ENCODE data around the gene RASL11A. TPM values are rescaled to one million over a fixed set of nuclear protein-coding genes. Genes with fewer than 3 reads are reported as not detected.
"Not testable (repeated sequence)": the region's sequence is repeated elsewhere in the genome, so short reads cannot be mapped to it uniquely, and the experiment has no call there.

Gene RASL11A, protein sequence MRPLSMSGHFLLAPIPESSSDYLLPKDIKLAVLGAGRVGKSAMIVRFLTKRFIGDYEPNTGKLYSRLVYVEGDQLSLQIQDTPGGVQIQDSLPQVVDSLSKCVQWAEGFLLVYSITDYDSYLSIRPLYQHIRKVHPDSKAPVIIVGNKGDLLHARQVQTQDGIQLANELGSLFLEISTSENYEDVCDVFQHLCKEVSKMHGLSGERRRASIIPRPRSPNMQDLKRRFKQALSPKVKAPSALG
- polyA plus RNA-seq (ENCODE audit: insufficient read length in 3 of 3), result 10 to 100 TPM; 27.2 to 33.9 (median 30.9) TPM
- long read RNA-seq, donor 1, transcript RASL11A-201 (4 exons, 1,543 nt), result major isoform, 16 of 16 reads
- long read RNA-seq, donor 1, partial matches to known transcripts, result 0 of 16 reads
- long read RNA-seq, donor 1, other reads (novel, unspliced or antisense), result 0 of 16 reads
- long read RNA-seq, donor 2, transcript RASL11A-201 (4 exons, 1,543 nt), result major isoform, 18 of 18 reads
- long read RNA-seq, donor 2, partial matches to known transcripts, result 0 of 18 reads
- long read RNA-seq, donor 2, other reads (novel, unspliced or antisense), result 0 of 18 reads
- long read RNA-seq, donor 3, transcript RASL11A-201 (4 exons, 1,543 nt), result major isoform, 17 of 20 reads
- long read RNA-seq, donor 3, partial matches to known transcripts, result 0 of 20 reads
- long read RNA-seq, donor 3, other reads (novel, unspliced or antisense), result 0 of 20 reads
- long read RNA-seq, donor 4, transcript RASL11A-201 (4 exons, 1,543 nt), result major isoform, 26 of 27 reads
- long read RNA-seq, donor 4, partial matches to known transcripts, result 0 of 27 reads
- long read RNA-seq, donor 4, other reads (novel, unspliced or antisense), result 0 of 27 reads
- long read RNA-seq, donor 5, transcript RASL11A-201 (4 exons, 1,543 nt), result major isoform, 9 of 9 reads
- long read RNA-seq, donor 5, partial matches to known transcripts, result 0 of 9 reads
- long read RNA-seq, donor 5, other reads (novel, unspliced or antisense), result 0 of 9 reads
- long read RNA-seq, donor 6, transcript RASL11A-201 (4 exons, 1,543 nt), result major isoform, 11 of 12 reads
- long read RNA-seq, donor 6, partial matches to known transcripts, result 0 of 12 reads
- long read RNA-seq, donor 6, other reads (novel, unspliced or antisense), result 0 of 12 reads
- long read RNA-seq, donor 7, transcript RASL11A-201 (4 exons, 1,543 nt), result major isoform, 8 of 14 reads
- long read RNA-seq, donor 7, partial matches to known transcripts, result 0 of 14 reads
- long read RNA-seq, donor 7, other reads (novel, unspliced or antisense), result 0 of 14 reads
- long read RNA-seq, donor 8, result 0 reads
- long read RNA-seq, donor 9, transcript RASL11A-201 (4 exons, 1,543 nt), result major isoform, 23 of 30 reads
- long read RNA-seq, donor 9, partial matches to known transcripts, result 6 of 30 reads
- long read RNA-seq, donor 9, other reads (novel, unspliced or antisense), result 0 of 30 reads
- long read RNA-seq, donor 10, transcript RASL11A-201 (4 exons, 1,543 nt), result major isoform, 9 of 13 reads
- long read RNA-seq, donor 10, partial matches to known transcripts, result 0 of 13 reads
- long read RNA-seq, donor 10, other reads (novel, unspliced or antisense), result 0 of 13 reads
- long read RNA-seq, donor 11, transcript RASL11A-201 (4 exons, 1,543 nt), result major isoform, 13 of 15 reads
- long read RNA-seq, donor 11, partial matches to known transcripts, result 0 of 15 reads
- long read RNA-seq, donor 11, other reads (novel, unspliced or antisense), result 0 of 15 reads
- long read RNA-seq, donor 12, transcript RASL11A-201 (4 exons, 1,543 nt), result major isoform, 18 of 29 reads
- long read RNA-seq, donor 12, partial matches to known transcripts, result 7 of 29 reads
- long read RNA-seq, donor 12, other reads (novel, unspliced or antisense), result 0 of 29 reads
- long read RNA-seq, donor 13, transcript RASL11A-201 (4 exons, 1,543 nt), result major isoform, 6 of 9 reads
- long read RNA-seq, donor 13, partial matches to known transcripts, result 0 of 9 reads
- long read RNA-seq, donor 13, other reads (novel, unspliced or antisense), result 0 of 9 reads
- long read RNA-seq, donor 14, result 0 reads
- long read RNA-seq, donor 15, transcript RASL11A-201 (4 exons, 1,543 nt), result major isoform, 6 of 14 reads
- long read RNA-seq, donor 15, partial matches to known transcripts, result 5 of 14 reads
- long read RNA-seq, donor 15, other reads (novel, unspliced or antisense), result 0 of 14 reads
- long read RNA-seq, donor 16, transcript RASL11A-201 (4 exons, 1,543 nt), result major isoform, 14 of 23 reads
- long read RNA-seq, donor 16, partial matches to known transcripts, result 6 of 23 reads
- long read RNA-seq, donor 16, other reads (novel, unspliced or antisense), result 0 of 23 reads

DNA sequence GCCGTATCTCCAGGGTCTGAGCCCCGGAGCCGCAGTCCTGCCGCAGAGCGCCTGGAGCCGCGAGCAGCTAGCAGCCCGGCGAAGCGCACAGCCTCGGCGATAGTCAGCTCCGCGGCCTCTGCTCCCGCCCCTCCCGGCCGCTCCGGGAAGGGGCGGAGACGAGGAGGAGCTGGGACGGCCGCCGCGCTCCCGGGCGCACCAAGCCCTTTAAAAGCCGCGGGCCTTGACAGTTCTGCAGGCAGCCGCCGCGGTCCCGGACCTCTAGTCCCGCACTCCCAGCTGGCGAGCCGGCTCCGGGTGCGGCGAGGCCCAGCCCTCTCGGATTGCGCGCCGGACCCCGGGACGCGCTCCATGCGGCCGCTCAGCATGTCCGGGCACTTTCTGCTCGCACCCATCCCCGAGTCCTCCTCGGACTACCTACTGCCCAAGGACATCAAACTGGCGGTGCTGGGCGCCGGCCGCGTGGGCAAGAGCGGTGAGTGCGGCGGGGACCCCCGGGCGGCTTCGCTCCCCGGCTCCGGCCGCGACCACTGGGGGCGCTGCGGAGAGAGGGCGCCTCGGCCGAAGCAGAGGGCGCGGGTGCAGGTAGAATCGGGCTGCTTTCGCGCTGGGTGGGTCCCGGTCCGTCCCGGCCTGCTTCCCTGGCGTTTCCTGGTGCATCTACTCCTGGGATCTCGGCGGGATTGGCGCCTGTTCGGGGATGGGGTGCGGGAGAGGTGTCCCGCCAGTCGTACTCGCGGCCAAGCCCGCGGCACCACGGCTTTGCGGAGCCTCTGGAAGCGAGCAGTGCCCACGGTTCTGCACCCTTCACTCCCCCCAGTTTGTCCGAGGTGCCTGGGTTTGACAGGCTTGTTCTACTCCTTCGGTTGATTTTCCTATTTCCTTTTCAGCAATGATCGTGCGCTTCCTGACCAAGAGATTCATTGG lies at the start of gene RASL11A:
Gene RASL11A (plus strand): TSS at position 237 of the 927 bp plus-strand sequence. CDS start 115 bp downstream, at position 352.
- peak; percentile 85 for DNase-seq

DNA sequence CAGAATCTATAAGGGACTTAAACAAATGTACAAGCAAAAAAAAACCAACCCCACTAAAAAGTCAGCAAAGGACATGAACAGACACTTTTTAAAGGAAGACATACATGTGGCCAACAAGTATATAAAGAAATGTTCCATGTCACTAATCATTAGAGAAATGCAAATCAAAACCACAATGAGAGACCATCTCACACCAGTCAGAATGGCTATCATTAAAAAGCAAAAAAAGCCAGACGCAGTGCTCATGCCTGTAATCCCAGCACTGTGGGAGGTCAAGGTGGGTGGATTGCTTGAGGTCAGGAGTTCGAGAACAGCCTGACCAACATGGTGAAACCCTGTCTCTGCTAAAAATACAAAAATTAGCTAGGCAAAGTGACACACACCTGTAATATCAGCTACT lies 48.5 kb upstream of the RASL11A start:
- DNase-seq, result not testable (repeated sequence)

DNA sequence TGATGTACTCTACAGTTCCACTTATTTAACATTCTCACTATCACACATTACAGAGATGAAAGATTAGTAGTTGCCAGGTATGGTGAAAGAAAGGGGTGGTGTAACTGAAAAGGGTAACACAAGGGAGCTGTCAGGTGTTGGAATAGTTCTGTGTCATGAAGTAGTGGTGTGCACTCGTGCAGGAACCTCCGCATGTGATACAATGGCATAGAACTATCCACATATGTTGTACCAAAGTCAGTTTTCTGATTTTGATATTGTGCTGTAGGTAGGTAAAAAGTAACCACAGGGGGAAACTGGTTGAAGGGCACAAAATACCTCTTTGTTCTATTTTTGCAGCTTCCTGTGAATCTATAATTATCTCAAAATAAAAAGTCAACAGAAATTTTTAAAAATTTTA lies 43.6 kb upstream of the RASL11A start:
- DNase-seq, result no peak

DNA sequence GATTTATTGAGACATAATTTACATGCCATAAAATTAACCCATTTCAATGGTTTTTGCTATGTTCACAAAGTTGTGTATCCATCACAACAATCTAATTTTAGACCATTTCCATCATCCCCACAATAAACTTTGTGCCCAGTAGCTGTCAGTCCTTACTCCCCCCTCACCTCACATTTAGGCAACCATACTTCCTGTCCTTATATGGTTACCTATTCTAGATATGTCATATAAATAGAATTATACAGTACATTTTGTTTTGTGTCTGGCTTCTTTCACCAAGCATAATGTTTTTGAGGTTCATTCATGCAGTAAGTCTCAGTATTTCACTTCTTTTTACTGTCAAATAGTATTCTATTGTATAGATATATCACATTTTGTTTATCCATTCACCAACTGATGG lies 42.5 kb upstream of the RASL11A start:
- no peak for DNase-seq

DNA sequence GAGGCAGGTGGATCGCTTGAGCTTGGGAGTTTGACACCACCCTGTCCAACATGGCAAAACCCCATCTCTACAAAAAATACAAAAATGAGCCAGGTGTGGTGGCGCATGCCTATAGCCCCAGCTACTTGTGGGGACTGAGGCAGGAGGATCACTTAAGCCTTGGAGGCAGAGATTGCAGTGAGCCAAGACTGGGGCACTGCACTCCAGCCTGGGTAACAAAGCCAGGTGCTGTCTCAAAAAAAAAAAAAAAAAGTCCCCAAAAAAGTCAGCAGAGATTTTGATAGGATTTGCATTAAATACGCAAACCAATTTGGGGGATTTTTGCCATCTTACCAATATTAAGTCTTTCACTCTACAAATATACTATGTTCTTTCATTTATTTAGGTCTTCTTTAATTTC lies 41.0 kb upstream of the RASL11A start:
- DNase-seq, result no peak

DNA sequence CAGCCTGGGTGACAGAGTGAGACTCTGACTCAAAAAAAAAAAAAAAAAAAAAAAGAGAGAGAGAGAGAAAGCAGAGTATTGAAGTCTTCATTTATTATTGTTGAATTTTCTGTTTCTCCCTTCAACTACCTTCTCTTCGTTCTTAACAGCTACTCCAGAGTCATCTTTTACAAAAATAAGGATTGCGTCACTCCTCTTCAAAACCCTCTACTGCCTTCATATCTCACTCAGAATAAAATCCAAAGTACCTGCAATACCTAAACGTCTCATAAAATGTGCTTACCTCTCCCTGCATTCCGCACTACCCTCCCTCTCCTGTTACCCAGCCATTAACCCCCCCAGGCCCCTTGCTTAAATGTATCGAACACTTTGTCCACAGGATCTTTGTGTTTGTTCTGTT lies 36.7 kb upstream of the RASL11A start:
- DNase-seq, result no peak

DNA sequence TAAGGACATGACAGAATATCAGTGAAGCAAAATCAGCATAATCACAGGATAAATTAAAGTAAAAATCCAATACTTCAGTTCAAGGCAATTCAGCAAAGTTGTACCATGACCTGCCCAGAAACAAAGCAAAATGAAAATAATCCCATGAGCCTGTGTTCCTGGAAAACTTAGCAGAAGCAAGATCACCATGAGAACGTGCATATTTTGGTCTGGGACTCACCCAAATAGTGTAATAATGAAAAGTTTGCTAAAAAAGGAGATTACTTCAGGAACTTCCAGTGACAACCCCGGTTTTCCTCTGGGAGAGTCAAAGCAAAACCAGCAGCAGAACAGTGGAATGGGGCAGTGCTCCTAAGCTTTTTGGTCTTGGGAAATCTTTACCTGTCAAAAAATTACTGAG lies 34.2 kb upstream of the RASL11A start:
- DNase-seq, result no peak

DNA sequence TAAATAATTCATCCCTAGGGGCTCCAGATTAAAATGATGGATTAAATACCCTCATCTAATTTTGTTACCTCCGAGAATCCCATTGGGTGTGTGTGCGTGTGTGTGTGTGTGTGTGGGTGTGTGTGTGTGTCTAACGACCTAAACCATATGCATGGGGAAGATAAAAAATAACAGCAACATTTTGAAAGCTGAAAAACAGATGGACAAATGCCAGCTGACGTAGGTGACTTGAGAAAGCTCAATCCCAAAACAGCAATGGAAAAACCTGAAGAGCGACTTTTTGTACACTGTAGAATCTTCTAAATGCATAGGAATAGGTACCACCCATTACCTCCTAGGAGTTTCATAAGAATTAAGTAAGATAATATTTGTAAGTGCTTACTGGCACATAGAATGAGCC lies 27.9 kb upstream of the RASL11A start:
- no peak for DNase-seq

DNA sequence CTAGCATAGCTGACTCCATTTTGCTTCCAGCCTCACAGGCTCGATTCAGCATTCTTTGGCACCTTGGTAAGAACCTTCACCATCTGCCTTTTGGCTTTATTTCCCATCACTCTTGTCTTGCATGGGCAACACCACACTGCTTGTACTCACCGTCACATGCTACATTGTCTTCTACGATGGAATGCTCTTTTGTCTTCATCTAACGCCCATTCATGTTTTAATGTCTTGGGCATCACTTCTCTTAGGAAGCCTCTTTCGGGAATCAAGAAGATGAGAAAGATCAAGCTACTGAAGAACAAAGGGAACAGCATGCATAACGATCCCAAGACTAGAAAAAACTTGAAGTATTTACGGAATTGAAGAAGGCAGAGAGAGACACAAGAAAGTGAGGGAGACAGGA lies 25.0 kb upstream of the RASL11A start:
- DNase-seq, result no peak

DNA sequence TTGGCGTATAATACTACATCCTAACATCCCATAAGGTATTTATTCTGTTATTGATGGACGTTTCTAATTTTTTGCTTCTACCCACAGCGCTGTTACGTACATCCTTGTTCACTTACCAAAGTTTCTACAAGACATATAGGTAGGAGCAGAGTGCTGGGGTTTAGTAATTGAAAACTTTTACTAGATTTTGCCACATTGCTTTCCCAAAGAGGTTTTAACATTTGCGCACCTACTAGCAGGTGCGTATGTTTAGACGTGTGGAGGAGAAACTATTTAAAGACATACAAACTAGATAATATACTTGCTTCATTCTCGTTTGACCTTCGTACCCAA lies 19.8 kb upstream of the RASL11A start:
- DNase-seq, result no peak

DNA sequence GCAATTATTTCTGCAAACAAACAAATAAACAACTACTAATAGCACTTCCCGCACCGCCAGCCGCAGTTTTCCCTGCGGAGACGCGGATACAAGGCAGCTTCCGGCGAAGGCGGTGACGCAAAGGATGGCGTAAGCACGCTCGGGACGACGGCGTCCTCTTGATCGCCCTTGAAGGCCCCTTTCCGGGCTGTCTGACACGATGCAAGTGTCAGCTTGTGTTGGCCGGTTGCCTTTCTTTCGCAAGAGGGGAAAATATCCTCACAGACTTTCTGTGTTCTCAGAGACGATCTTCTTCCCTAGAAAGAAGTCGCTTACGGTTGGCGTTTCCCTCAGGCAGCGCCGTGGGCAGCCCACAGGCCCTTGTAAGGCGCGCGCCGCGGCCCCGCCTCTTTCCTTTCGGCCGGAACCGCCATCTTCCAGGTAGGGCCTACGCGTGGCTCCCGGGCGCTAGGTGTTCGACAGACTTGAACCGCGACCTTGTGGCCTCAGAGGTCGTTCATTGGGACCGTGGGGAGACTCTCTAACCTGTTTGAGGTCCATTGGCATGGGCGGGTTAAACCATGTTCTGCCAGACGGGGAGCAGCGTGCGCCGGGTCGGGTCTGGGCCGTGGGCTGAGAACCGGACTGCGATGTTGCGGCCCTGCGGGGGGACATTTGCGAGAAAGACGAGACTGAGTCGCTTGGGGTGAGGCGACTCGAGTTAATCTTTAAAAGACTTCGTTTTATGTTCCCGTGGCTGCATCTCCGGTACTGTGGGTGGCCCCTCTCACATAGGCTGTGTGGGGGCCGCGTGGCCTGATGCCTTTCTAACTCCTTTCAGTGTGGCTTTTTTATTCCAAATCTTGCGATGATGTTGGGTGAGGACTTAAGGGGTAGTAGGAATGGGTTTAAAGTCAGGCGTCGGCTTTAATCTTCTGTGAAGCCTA lies 19.2 kb upstream of the RASL11A start, which contains the start of gene RPL21:
Gene RPL21 (plus strand): TSS at position 393 of the 926 bp plus-strand sequence. CDS start 2,219 bp downstream, outside the sequence.
- peak; percentile 97 for DNase-seq

DNA sequence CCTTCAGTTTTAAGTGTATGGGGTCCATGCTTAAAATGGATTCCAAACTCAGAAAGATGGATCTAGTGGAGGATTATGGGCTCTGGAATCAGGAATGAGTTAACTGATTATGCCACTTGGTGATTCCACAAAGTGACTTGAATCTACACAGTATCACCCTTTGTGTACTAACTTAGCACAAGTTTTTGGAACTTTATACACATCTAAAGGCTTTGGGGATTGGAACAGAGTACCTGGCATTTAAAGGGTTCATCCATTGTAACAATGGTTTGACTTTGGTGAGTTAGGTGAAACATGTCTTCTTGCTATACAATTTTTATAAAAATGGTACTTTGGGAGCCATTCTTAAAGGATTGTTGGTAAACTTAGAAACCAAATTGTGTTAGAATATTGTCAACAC lies 18.2 kb upstream of the RASL11A start:
- no peak for DNase-seq

DNA sequence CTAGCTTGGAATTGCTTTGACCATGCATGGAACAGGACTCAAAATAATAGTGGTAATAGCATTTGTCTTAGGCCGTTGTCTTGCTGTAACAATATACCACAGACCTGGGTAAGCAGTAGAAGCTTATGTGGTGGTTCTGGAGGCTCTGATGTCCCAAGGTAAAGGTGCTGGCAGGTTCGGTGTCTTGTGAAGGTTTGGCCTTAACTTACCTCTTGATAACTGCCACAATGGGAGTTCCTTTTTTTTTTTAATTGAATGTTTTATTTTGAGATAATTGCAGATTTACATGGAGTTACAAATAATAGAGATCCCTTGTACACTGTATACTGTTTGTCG lies 13.4 kb upstream of the RASL11A start:
- DNase-seq, result no peak

DNA sequence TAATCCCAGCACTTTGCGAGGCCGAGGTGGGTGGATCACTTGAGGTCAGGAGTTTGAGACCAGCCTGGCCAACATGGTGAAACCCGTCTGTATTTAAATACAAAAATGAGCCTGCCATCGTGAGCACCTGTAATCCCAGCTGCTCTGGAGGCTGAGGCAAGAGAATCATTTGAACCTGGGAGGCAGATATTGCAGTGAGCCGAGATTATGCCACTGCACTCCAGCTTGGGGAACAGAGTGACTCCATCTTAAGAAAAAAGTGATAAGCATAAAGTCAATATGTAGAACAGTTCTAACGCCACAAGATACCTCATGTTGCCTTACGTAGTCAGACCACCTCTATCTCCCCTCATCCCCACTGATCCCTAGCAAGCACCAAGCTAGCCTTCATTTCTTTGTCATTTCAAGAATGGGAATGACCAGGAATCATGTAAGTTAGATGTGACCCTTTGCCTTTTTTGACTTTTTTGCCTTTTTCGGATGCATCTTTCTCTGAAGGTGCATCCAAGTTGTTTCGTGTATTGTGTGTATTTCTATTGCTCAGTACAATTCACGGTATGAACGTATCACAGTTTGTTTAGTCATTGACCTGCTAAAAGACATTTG lies 12.9 kb upstream of the RASL11A start:
- no peak for DNase-seq

DNA sequence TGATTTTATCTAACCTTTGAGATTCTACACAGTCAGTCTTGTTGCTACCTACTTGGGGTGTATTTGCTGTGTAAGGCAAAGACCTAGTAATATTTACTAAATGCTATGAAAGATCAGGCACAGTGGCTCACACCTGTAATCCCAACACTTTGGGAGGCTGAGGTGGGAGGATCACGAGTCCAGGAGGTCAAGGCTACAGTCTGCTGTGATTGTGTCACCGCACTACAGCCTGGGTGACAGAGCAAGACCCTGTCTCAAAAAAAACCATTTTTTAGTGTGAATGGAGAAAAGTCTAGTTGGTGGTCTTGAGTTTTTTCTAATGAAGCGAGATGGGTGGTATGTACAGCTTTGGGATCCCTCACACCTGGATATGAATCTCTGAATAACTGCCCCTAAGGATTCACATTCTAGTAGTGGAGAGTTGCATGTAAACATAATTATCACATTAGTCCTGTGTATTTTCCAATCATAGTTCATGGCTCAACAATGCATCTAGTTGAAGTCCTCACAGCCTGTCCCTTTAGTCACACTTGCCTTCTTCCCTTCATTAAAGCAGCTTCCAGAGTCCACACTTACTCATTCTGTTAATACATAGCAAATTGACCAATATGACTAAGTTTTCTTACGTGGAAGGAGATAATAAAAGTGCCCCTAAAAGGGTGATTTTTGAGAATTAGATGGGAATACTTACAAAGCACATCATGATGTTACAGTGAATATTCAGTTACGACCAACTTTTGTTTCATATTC lies 11.8 kb upstream of the RASL11A start:
- DNase-seq, result no peak

DNA sequence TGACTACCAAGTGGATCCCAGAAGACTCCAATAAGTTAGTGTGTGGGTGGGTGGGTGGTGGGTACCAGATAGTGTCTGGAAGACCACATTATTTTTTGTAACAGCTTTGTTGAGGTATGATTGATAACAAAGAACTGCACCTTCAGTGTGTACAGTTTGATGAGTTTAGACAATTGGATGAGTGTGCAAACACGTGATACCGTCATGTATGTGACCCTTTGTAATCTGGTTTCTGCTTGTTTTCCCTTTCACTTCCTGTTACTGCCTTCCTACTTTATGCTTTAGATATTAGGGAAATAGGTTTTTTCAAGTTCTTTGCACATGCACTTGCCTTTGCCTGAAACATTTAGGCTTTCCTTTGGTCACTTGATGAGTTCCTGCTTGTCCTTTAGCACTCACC lies 10.8 kb upstream of the RASL11A start:
- DNase-seq, result no peak
